ENCODE measurements around the gene IL31.

The IL31 gene

GRCh38 chr12:122126713-122127597, 47.1 kb downstream of the IL31 start:
- DNase-seq: no peak

GRCh38 chr12:122126342-122126635, 47.7 kb downstream of the IL31 start:
- DNase-seq: no peak

DNA sequence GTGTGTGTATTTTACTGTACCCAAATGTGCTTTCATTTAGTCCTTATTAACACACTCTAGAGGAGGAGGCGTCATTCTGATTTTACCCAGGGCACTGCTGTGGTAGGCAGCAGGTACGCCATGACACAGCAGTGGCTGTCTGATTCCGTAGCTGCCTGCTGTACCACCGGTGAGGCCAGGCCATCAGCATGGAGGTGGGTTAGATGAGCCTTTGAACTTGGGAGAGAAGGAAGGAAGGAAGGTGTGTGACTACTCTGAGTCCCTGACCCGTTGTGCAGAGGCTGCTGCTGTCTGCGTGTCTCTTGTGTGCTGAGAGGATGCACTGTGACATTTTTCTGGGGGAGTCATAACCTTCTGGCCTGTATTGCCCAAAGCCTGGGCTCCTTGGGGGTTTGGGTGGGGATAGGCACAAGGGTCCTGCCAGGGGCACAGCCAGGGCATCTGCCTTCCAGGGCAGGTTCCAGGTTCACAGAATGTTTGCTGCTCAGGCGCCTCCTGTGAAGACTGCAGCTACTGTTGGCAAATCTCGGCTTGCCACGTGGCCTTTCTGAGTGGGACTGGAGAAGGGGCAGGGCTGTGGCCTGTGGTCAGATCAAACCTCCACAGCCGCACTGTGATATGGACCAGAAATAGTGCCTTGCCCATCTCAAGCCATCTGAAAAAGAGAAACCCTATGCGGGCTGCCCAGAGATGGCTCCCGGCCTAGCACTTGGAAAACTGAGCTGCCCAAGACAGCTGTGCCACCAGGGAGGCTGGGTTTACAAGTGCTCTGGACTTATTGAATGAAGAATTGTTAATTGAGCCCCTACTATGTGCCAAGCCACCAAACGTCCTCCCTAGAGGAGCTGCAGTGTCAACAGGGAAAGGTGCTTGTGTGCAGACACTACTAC, 48.3 kb downstream of the IL31 start:
- no peak for DNase-seq

GRCh38 chr12:122124370-122124769, 49.7 kb downstream of the IL31 start:
- no peak for DNase-seq

DNA sequence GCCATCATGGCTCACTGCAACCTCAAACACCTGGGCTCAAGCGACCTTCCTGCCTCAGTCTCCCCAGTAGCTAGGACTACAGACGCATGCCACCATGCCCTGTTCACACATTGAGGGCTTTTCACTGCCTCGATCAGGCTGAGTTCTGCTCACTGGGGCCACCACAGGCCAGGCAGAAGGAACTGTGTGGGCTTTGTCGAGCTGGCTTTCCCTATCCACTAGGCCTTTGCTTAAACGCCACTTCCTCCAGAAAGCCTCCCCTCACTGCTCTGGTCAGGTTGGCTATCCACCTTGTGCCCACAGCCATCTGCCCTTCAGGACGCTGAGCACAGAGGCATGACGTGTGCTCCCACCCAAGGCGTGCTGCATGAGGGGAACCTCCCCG, 50.3 kb downstream of the IL31 start:
- no peak for DNase-seq

GRCh38 chr12:122123051-122123760, 50.8 kb downstream of the IL31 start:
- DNase-seq: peak; percentile 30 to 68 (median 51)
